ENCODE measurements around the gene EPS15. TPM values are rescaled to one million over a fixed set of nuclear protein-coding genes. Genes with fewer than 3 reads are reported as not detected.
"Not testable (repeated sequence)": the region's sequence is repeated elsewhere in the genome, so short reads cannot be mapped to it uniquely, and the experiment has no call there.

The EPS15 gene
- total and polyA plus RNA-seq, 10 donors: 24.2 to 142 (median 126) TPM

DNA sequence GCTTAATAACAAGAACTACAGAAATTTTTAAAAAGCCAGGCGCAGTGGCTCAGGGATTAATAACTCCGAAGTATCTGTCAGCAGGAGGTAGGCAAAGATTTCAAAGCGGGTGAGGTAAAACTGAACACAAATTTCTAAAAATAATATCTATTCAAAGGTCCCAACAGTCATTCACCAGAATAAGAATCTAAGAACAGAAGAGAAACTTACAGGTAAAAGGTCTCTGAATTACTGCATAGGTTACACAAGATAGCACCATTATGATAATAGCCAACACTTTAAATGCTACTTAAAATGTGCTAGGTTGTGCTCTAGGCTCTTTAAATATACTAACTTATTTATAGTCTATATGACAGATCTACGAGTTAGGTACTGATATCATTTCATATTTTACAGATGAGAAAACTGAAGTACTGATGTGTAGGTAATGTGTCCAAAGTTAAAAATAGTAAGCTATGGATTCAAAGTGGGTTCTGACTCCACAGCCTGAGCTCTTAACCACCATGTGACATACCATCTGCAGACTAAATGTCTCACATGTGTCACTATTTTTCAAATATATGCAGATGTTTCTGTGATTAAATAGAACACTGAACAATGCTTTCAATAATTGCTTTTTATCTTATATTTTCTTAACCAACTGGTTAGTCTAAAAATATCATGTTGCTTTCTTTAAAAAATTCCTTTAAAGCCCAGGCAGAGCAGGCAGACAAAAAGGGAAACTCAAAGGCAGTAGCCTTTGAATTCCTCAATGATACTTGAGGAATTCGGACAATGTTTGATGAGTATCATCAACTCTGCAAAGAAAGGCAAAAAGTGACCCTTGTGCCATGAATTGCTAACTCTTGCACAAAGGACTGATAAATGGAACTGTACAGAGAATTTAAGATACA, 108.3 kb downstream of the EPS15 start:
- intact Hi-C loops (cut with DNase I; ENCODE audit: low total_unique reads): no loop called here
- Histone ChIP-seq H3K36me3 (peaks cover 0 to 86% (median 41%) of the 10 kb centered on the region in 6 donors), H3K27ac (no peak overlapping the region), H3K27me3 (replicated peaks in 1 of 7) (no peaks in the 10 kb centered on the region), H3K4me3 (no peak overlapping the region), H3K9me3 (peaks cover 0 to 7% (median 0%) of the 10 kb centered on the region in 8 donors), H3K4me1 (peaks cover 0 to 7% (median 0%) of the 10 kb centered on the region in 6 donors)
- WGBS, 5 donors: 85 to 93% (median 90%) methylated on average over 5 of the region's 5 CpGs
- no peak for DNase-seq
- no peak for TF ChIP-seq POLR2AphosphoS5 (IDR thresholded peaks at IDR 0.05)
- no peak for TF ChIP-seq POLR2A (IDR thresholded peaks at IDR 0.05)
- TF ChIP-seq, protein P1, sequence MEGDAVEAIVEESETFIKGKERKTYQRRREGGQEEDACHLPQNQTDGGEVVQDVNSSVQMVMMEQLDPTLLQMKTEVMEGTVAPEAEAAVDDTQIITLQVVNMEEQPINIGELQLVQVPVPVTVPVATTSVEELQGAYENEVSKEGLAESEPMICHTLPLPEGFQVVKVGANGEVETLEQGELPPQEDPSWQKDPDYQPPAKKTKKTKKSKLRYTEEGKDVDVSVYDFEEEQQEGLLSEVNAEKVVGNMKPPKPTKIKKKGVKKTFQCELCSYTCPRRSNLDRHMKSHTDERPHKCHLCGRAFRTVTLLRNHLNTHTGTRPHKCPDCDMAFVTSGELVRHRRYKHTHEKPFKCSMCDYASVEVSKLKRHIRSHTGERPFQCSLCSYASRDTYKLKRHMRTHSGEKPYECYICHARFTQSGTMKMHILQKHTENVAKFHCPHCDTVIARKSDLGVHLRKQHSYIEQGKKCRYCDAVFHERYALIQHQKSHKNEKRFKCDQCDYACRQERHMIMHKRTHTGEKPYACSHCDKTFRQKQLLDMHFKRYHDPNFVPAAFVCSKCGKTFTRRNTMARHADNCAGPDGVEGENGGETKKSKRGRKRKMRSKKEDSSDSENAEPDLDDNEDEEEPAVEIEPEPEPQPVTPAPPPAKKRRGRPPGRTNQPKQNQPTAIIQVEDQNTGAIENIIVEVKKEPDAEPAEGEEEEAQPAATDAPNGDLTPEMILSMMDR (IDR thresholded peaks at IDR 0.05 in 8 of 11, conservative IDR thresholded peaks at IDR 0.05 in 3 of 11): no peak

DNA sequence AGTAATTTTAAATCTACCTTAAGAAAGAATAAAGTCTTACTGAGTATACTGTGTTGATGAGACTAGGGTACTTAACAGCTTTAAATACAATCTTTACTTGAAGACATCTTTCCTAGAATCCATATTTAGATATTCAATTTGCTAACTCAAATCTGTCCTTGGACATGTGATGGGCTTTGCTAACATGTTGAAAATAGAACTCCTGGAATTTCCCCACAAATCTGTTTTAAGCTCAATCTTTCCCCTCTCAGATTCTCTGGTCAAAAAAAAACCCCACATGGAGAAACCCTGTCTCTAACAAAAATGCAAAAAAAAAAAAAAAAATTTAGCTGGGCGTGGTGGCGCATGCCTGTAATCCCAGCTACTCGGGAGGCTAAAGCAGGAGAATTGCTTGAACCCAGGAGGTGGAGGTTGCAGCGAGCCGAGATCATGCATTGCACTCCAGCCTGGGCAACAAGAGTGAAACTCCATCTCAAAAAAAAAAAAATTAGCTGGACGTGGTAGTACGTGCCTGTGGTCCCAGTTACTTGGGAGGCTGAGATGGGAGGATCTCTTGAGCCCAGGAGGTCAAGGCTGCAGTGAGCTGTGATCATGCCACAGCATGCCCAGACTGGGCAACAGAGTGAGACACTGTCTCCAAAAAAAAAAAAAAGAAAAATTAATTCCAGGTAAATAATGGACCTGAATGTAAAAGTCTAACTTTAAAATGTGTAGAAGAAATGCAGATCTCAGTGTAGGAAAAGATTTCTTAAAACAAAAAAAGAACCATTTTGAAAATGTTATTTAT, 109.1 kb downstream of the EPS15 start:
- H3K9me3 ChIP-seq; H3K4me1 ChIP-seq; H3K4me3 ChIP-seq; H3K27ac ChIP-seq; DNase-seq; H3K27me3 ChIP-seq (replicated peaks in 1 of 7); intact Hi-C loops (cut with DNase I; ENCODE audit: low total_unique reads): not testable (repeated sequence)
- WGBS, 5 donors: 88 to 98% (median 93%) methylated on average over 7 of the region's 7 CpGs
- peaks cover 0 to 87% (median 50%) of the 10 kb centered on the region in 6 donors for H3K36me3 ChIP-seq

DNA sequence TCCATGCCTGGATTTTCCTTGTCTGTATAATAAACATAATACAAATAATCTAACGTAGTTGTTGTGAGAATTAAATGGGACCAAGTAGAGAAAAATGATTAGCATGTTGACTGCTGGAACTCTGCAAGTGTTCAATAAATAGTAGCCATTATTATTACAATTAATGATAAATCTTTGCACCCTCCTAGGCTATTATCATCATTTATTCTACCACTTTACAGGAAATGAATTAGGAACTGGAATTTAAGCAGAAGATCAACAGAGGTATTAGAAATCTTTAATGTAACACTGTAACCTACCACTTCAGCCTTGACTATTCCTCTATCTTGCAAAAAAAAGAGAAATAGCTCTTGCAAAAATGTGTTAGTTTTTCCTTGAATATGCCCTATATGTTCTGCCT, 126.8 kb downstream of the EPS15 start:
- peaks cover 4 to 62% (median 43%) of the 10 kb centered on the region in 6 donors for H3K36me3 ChIP-seq

DNA sequence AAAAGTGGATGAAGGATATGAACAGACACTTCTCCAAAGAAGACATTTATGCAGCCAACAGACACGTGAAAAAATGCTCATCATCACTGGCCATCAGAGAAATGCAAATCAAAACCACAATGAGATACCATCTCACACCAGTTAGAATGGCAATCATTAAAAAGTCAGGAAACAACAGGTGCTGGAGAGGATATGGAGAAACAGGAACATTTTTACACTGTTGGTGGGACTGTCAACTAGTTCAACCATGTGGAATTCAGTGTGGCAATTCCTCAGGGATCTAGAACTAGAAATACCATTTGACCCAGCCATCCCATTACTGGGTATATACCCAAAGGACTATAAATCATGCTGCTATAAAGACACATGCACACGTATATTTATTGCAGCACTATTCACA, 128.4 kb downstream of the EPS15 start:
- H3K36me3 ChIP-seq: peaks cover 4 to 54% (median 36%) of the 10 kb centered on the region in 6 donors
- H3K4me3 ChIP-seq; H3K9me3 ChIP-seq; intact Hi-C loops (cut with DNase I; ENCODE audit: low total_unique reads); H3K4me1 ChIP-seq; H3K27ac ChIP-seq; H3K27me3 ChIP-seq (replicated peaks in 1 of 7); DNase-seq: not testable (repeated sequence)
- 27 to 93% (median 71%) methylated on average over 1 to 2 of the region's 2 CpGs for WGBS, 5 donors

More for the DNA sequence above, 126.8 kb downstream of the EPS15 start:
- Histone ChIP-seq H3K4me3 (no peak overlapping the region), H3K9me3 (no peaks in the 10 kb centered on the region), H3K27ac (no peak overlapping the region), H3K4me1 (no peaks in the 10 kb centered on the region), H3K27me3 (replicated peaks in 1 of 7) (no peaks in the 10 kb centered on the region)
- intact Hi-C loops (cut with DNase I; ENCODE audit: low total_unique reads): no loop called here
- no peak for DNase-seq
- 96 to 100% (median 100%) methylated on average over 1 of the region's 1 CpG for WGBS, 5 donors
- TF ChIP-seq, protein P1 (IDR thresholded peaks at IDR 0.05 in 8 of 11, conservative IDR thresholded peaks at IDR 0.05 in 3 of 11): no peak
- TF ChIP-seq POLR2AphosphoS5 (IDR thresholded peaks at IDR 0.05) (no peak), POLR2A (IDR thresholded peaks at IDR 0.05) (no peak)

DNA sequence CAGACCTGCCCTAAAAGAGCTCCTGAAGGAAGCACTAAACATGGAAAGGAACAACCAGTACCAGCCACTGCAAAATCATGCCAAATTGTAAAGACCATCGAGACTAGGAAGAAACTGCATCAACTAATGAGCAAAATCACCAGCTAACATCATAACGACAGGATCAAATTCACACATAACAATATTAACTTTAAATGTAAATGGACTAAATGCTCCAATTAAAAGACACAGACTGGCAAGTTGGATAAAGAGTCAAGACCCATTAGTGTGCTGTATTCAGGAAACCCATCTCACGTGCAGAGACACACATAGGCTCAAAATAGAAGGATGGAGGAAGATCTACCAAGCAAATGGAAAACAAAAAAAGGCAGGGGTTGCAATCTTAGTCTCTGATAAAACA, 131.8 kb downstream of the EPS15 start:
- peaks cover 3 to 54% (median 41%) of the 10 kb centered on the region in 6 donors for H3K36me3 ChIP-seq
- intact Hi-C loops (cut with DNase I; ENCODE audit: low total_unique reads); H3K27ac ChIP-seq; H3K4me3 ChIP-seq; H3K27me3 ChIP-seq (replicated peaks in 1 of 7); H3K4me1 ChIP-seq; DNase-seq: not testable (repeated sequence)
- WGBS, 5 donors: 79 to 100% (median 88%) methylated on average over 2 to 3 of the region's 3 CpGs
- H3K9me3 ChIP-seq: peaks cover 0 to 23% (median 16%) of the 10 kb centered on the region in 8 donors

DNA sequence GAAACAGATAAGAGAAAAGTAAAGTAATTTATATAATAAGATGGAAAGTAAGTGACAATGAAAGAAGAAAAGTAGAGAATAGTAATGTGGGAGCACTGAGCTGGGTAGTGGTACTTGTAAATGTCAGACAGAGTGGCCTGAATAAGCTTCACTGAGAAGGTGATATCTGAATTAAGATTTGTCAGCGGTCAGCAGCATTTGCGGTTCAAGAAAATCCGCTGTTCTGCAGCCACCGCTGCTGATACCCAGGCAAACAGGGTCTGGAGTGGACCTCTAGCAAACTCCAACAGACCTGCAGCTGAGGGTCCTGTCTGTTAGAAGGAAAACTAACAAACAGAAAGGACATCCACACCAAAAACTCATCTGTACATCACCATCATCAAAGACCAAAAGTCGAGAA, 132.8 kb downstream of the EPS15 start:
- H3K4me3 ChIP-seq; H3K4me1 ChIP-seq; H3K27ac ChIP-seq; H3K27me3 ChIP-seq (replicated peaks in 1 of 7); intact Hi-C loops (cut with DNase I; ENCODE audit: low total_unique reads); DNase-seq: not testable (repeated sequence)
- 97 to 100% (median 98%) methylated on average over 5 of the region's 5 CpGs for WGBS, 5 donors
- Histone ChIP-seq H3K36me3 (peaks cover 3 to 51% (median 31%) of the 10 kb centered on the region in 6 donors), H3K9me3 (peaks cover 0 to 23% (median 16%) of the 10 kb centered on the region in 8 donors)

All from spleen (tissue), 11 donors.